HCT116 (cell line): Measurements from ENCODE around the gene SMOC1. TPM values are rescaled to one million over a fixed set of nuclear protein-coding genes. Genes with fewer than 3 reads are reported as not detected.

Experiments
- ATAC-seq: fragments of 200-7000 bp; cut with Tn5 transposase; 2 replicates; pipeline ENCODE4 v1.9.1; 2020; ENCODE audit warnings: mild to moderate bottlenecking, moderate library complexity
- BruUV-seq: library from RNA; stranded (reverse); fragments of 400-500 nt; replicated peaks from 2 replicates; lab custom pipeline; 2021; lab: Mats Ljungman, UMichigan
- CTCF ChIA-PET: fragments of 300-600 bp; sonication (Branson Sonifier 250); formaldehyde crosslinking; loops from one replicate; lab custom pipeline; 2021; ENCODE audit warnings: antibody characterized with exemption; lab: Charles Lee
- POLR2A ChIA-PET: fragments of 300-600, 350-600 bp; sonication (Branson Sonifier 250); formaldehyde crosslinking; loops from one replicate; lab custom pipeline; 2021; ENCODE audit warnings: antibody characterized with exemption; lab: Charles Lee
- RAD21 ChIA-PET, 2 experiments: fragments of 300-600 bp; sonication (Branson Sonifier 250); formaldehyde crosslinking; loops; one replicate each; lab custom pipeline; 2023; ENCODE audit warnings: low total read pairs in 2 of 2; ENCODE audit not compliant: uncharacterized antibody in 2 of 2, unreplicated experiment in 2 of 2, low non-redundant PET in 1 of 2; lab: Charles Lee
- DNase-seq: peaks from one replicate; pipeline ENCODE4 v3.0.0-alpha.2; 2010; ENCODE audit warnings: low read depth, low spot score
- H2AFZ ChIP-seq: fragments of 200-600 bp; shearing (Covaris generic), sonication (generic); 2 replicates; pipeline ENCODE4 v1.6.1; 2017; ENCODE audit warnings: low read depth, mixed run types, mixed read lengths, antibody characterized with exemption, low read length; ENCODE audit not compliant: poor library complexity, severe bottlenecking
- H3K27ac ChIP-seq: 2 replicates; pipeline ENCODE4 v1.5.1; 2012; ENCODE audit warnings: low read depth, low read length
- H3K27me3 ChIP-seq: fragments of 200-600 bp; sonication (generic); 2 replicates; pipeline ENCODE4 v1.6.1; 2016; ENCODE audit warnings: mixed run types, low read length, mixed read lengths; ENCODE audit not compliant: insufficient read depth
- H3K36me3 ChIP-seq, 2 experiments: fragments of 200-500 bp in 1 of 2; fragments of 200-600 bp in 1 of 2; sonication (Bioruptor generic) in 1 of 2; sonication (generic) in 1 of 2; 2 replicates each; pipeline versions ENCODE4 v1.5.1 to v1.6.1; 2014 to 2016; ENCODE audit warnings: low read length in 2 of 2, inconsistent platforms in 1 of 2, mixed read lengths in 1 of 2, mixed run types in 1 of 2; ENCODE audit not compliant: insufficient read depth in 2 of 2, control insufficient read depth in 1 of 2
- H3K4me1 ChIP-seq, 2 experiments: fragments of 200-600 bp in 1 of 2; sonication (generic) in 1 of 2; 2 replicates each; pipeline versions ENCODE4 v1.5.1 to v1.6.1; 2012 to 2017; ENCODE audit warnings: low read length in 2 of 2, inconsistent platforms in 1 of 2, mild to moderate bottlenecking in 1 of 2, mixed read lengths in 1 of 2, mixed run types in 1 of 2, moderate library complexity in 1 of 2; ENCODE audit not compliant: insufficient read depth in 2 of 2, control insufficient read depth in 1 of 2
- H3K4me2 ChIP-seq: fragments of 200-600 bp; sonication (generic); 2 replicates; pipeline ENCODE4 v1.6.1; 2017; ENCODE audit warnings: mixed run types, low read length, mixed read lengths
- H3K4me3 ChIP-seq, 2 experiments: fragments of 200-600 bp in 1 of 2; sonication (generic) in 1 of 2; replicated peaks in 1 of 2; 2 replicates each; pipeline ENCODE4 v1.5.1; 2011 to 2016; ENCODE audit warnings: low read length in 2 of 2, control low read depth in 1 of 2, low read depth in 1 of 2, mild to moderate bottlenecking in 1 of 2, mixed read lengths in 1 of 2, mixed run types in 1 of 2
- H3K79me2 ChIP-seq: fragments of 200-600 bp; sonication (generic); 2 replicates; pipeline ENCODE4 v1.6.1; 2017; ENCODE audit warnings: mild to moderate bottlenecking, mixed run types, low read length, moderate library complexity, mixed read lengths; ENCODE audit not compliant: insufficient read depth
- H3K9ac ChIP-seq: fragments of 200-600 bp; sonication (generic); 2 replicates; pipeline ENCODE4 v1.6.1; 2016; ENCODE audit warnings: low read length, mixed read lengths
- H3K9me2 ChIP-seq: fragments of 200-600 bp; sonication (generic), shearing (Covaris generic); 2 replicates; pipeline ENCODE4 v1.6.1; 2017; ENCODE audit warnings: mixed run types, mild to moderate bottlenecking, moderate library complexity; ENCODE audit not compliant: insufficient read depth
- H3K9me3 ChIP-seq, 2 experiments: fragments of 200-500 bp in 1 of 2; fragments of 200-600 bp in 1 of 2; sonication (Bioruptor generic) in 1 of 2; sonication (generic) in 1 of 2; 2 replicates each; pipeline ENCODE4 v1.6.1; 2014 to 2017; ENCODE audit warnings: low read length in 2 of 2, mixed read lengths in 2 of 2, inconsistent platforms in 1 of 2, low read depth in 1 of 2, mild to moderate bottlenecking in 1 of 2, mixed run types in 1 of 2, moderate library complexity in 1 of 2; ENCODE audit not compliant: control insufficient read depth in 1 of 2, insufficient read depth in 1 of 2
- H4K20me1 ChIP-seq: fragments of 200-600 bp; sonication (generic), shearing (Covaris generic); 2 replicates; pipeline ENCODE4 v1.6.1; 2017; ENCODE audit warnings: mixed run types, mild to moderate bottlenecking, moderate library complexity; ENCODE audit not compliant: insufficient read depth
- CBX3 ChIP-seq: IDR thresholded peaks from 2 replicates; pipeline ENCODE4 v1.6.1; 2012; ENCODE audit warnings: low read depth
- ELF1 ChIP-seq: IDR thresholded peaks from 2 replicates; pipeline ENCODE4 v1.6.1; 2012; ENCODE audit warnings: low read depth, borderline replicate concordance
- EZH2phosphoT487 ChIP-seq: fragments of 200-600 bp; IDR thresholded peaks from 2 replicates; pipeline ENCODE4 v1.6.1; 2018; ENCODE audit warnings: antibody characterized with exemption, borderline replicate concordance
- JUND ChIP-seq: IDR thresholded peaks from 2 replicates; pipeline ENCODE4 v1.6.1; 2012
- SIN3A ChIP-seq: IDR thresholded peaks from 2 replicates; pipeline ENCODE4 v1.6.1; 2012; ENCODE audit warnings: low read depth
- YY1 ChIP-seq: IDR thresholded peaks from 2 replicates; pipeline ENCODE4 v1.6.1; 2011; ENCODE audit warnings: low read length, low read depth, moderate library complexity, mild to moderate bottlenecking; ENCODE audit not compliant: insufficient replicate concordance; ENCODE audit errors: extremely low read depth
- intact Hi-C: fragments of 100-400 bp; cut with micrococcal nuclease; formaldehyde crosslinking; loops from 2 replicates; pipeline ENCODE4 v1.10.0; 2022
- total RNA-seq: library from RNA; stranded (reverse); gene quantifications from one replicate; pipeline ENCODE4 v1.2.1, GENCODE V29; 2021; ENCODE audit not compliant: unreplicated experiment
- TF ChIP-seq, protein P1 (sequence below): IDR thresholded peaks from 2 replicates; pipeline ENCODE4 v1.6.1; 2012
- TF ChIP-seq, protein P2 (sequence below), 3 experiments: fragments of 200-600 bp in 1 of 3; sonication (generic) in 1 of 3; IDR thresholded peaks in 2 of 3; conservative IDR thresholded peaks in 1 of 3; 2 replicates each; pipeline ENCODE4 v1.5.1; 2012 to 2017; ENCODE audit warnings: low read depth in 2 of 3, low read length in 2 of 3, antibody characterized with exemption in 1 of 3, borderline replicate concordance in 1 of 3, control low read depth in 1 of 3, mild to moderate bottlenecking in 1 of 3, mixed read lengths in 1 of 3, mixed run types in 1 of 3, moderate library complexity in 1 of 3; ENCODE audit not compliant: insufficient read depth in 1 of 3

The SMOC1 gene
- total RNA-seq, 1 experiment from 2014 or later: not detected

DNA sequence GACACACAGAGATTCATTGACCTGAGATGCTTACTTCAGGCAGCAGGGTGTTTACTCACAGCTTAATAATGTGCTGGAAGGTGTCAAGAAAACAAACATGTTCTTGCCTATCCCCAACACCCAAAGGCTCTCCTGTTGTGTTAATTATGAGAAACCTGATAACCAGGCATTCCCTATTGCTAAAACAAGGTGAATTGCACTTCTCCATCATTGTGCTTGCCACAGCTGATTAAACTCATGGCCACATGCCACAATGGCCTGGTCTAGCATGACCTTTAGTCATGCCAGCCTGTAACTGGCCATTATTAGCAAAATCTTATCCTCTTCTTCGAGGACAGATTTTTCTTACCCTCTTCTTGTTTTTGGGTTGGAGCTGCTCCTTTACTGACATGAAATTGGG is 21.4 kb downstream of the SMOC1 start:
- TF ChIP-seq, protein P1, sequence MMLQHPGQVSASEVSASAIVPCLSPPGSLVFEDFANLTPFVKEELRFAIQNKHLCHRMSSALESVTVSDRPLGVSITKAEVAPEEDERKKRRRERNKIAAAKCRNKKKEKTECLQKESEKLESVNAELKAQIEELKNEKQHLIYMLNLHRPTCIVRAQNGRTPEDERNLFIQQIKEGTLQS: no peak
- TF ChIP-seq, protein P2, sequence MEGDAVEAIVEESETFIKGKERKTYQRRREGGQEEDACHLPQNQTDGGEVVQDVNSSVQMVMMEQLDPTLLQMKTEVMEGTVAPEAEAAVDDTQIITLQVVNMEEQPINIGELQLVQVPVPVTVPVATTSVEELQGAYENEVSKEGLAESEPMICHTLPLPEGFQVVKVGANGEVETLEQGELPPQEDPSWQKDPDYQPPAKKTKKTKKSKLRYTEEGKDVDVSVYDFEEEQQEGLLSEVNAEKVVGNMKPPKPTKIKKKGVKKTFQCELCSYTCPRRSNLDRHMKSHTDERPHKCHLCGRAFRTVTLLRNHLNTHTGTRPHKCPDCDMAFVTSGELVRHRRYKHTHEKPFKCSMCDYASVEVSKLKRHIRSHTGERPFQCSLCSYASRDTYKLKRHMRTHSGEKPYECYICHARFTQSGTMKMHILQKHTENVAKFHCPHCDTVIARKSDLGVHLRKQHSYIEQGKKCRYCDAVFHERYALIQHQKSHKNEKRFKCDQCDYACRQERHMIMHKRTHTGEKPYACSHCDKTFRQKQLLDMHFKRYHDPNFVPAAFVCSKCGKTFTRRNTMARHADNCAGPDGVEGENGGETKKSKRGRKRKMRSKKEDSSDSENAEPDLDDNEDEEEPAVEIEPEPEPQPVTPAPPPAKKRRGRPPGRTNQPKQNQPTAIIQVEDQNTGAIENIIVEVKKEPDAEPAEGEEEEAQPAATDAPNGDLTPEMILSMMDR (IDR thresholded peaks at IDR 0.05 in 2 of 3, conservative IDR thresholded peaks at IDR 0.05 in 1 of 3; ENCODE audit: borderline replicate concordance in 1 of 3, insufficient read depth in 1 of 3, low read depth in 2 of 3, low read length in 2 of 3): no peak
- TF ChIP-seq JUND: no peak
- no peak for TF ChIP-seq YY1
- TF ChIP-seq CBX3: no peak
- no peak for TF ChIP-seq EZH2phosphoT487
- no peak for TF ChIP-seq SIN3A
- no peak for TF ChIP-seq ELF1
- Histone ChIP-seq H3K9ac (no peak overlapping the region), H4K20me1 (no peaks in the 10 kb centered on the region), H3K4me3 (no peak overlapping the region), H3K4me2 (no peak overlapping the region), H3K9me2 (no peaks in the 10 kb centered on the region), H3K36me3 (no peaks in the 10 kb centered on the region), H2AFZ (no peak overlapping the region), H3K9me3 (no peaks in the 10 kb centered on the region), H3K4me1 (no peaks in the 10 kb centered on the region), H3K27me3 (peaks cover 16% of the 10 kb centered on the region; the same call in 1 of the 2 replicates), H3K79me2 (no peaks in the 10 kb centered on the region), H3K27ac (no peak overlapping the region)
- CTCF ChIA-PET: no interaction called here
- RAD21 ChIA-PET: no interaction called here
- BruUV-seq: no TSS peak
- DNase-seq (no peak), ATAC-seq (no peak)
- intact Hi-C loops: no loop called here
- POLR2A ChIA-PET: no interaction called here
